GM18507 (cell line): ENCODE measurements around the gene RPL6.

Experiments
- DNase-seq: peaks from one replicate; pipeline ENCODE4 v3.0.0; 2011; ENCODE audit warnings: low read depth; ENCODE audit not compliant: insufficient read length; ENCODE audit errors: extremely low spot score
- FAIRE-seq: peaks from 2 replicates; lab custom pipeline; 2011; peaks lifted over from hg19 to GRCh38; lab: Jason Lieb, UNC

RPL6 gene

GRCh38 chr12:112381883-112382796 is 27.3 kb downstream of the RPL6 start, which contains the start of gene HECTD4:
HECTD4 (minus strand) TSS chr12:112382431; CDS start chr12:112382128, 303 bp downstream.
- FAIRE-seq (peak; percentile 75), DNase-seq (peak; percentile 94)

GRCh38 chr12:112381406-112381882 is 28.0 kb downstream of the RPL6 start:
- DNase-seq = no peak
- FAIRE-seq = peak; percentile 56

GRCh38 chr12:112380663-112381405 is 28.6 kb downstream of the RPL6 start:
- no peak for FAIRE-seq
- DNase-seq = no peak

- FAIRE-seq = no peak
- DNase-seq = no peak
These were observed 34.3 kb downstream of the RPL6 start for GRCh38 chr12:112375105-112375504.

- no peak for FAIRE-seq
- DNase-seq = no peak
These were observed 35.2 kb downstream of the RPL6 start for GRCh38 chr12:112374166-112374740.

- FAIRE-seq (no peak), DNase-seq (no peak)
These were observed 38.4 kb downstream of the RPL6 start for GRCh38 chr12:112370868-112371510.

GRCh38 chr12:112370199-112370598 is 39.2 kb downstream of the RPL6 start:
- FAIRE-seq = no peak
- no peak for DNase-seq

GRCh38 chr12:112368856-112369255 is 40.5 kb downstream of the RPL6 start:
- DNase-seq (no peak), FAIRE-seq (no peak)

- DNase-seq = no peak
- no peak for FAIRE-seq
These were observed 41.4 kb downstream of the RPL6 start for GRCh38 chr12:112367965-112368364.

GRCh38 chr12:112362310-112362709 is 47.1 kb downstream of the RPL6 start:
- FAIRE-seq = no peak
- no peak for DNase-seq

- no peak for DNase-seq
- FAIRE-seq = no peak
These were observed 48.1 kb downstream of the RPL6 start for GRCh38 chr12:112361271-112361670.

GRCh38 chr12:112359290-112359689 is 50.1 kb downstream of the RPL6 start:
- DNase-seq (no peak), FAIRE-seq (no peak)

GRCh38 chr12:112357214-112357613 is 52.2 kb downstream of the RPL6 start:
- DNase-seq (no peak), FAIRE-seq (no peak)
